Measurements from ENCODE around the gene F13A1.

- no peak for TF ChIP-seq ETS1 (CRISPR knock-in tag; IDR thresholded peaks at IDR 0.05)
- TF ChIP-seq CREB1 (IDR thresholded peaks at IDR 0.05), result no peak
- TF ChIP-seq CREB1 (CRISPR knock-in tag; IDR thresholded peaks at IDR 0.05), result no peak
- no peak for TF ChIP-seq PBX3 (CRISPR knock-in tag; IDR thresholded peaks at IDR 0.05; ENCODE audit: borderline replicate concordance)
- no peak for TF ChIP-seq PBX2 (CRISPR knock-in tag; IDR thresholded peaks at IDR 0.05)
- no peak for TF ChIP-seq EP300 (IDR thresholded peaks at IDR 0.05; ENCODE audit: low read depth in 2 of 2, low read length in 2 of 2)
- TF ChIP-seq EP300 (CRISPR knock-in tag; IDR thresholded peaks at IDR 0.05; ENCODE audit: borderline replicate concordance), result no peak
- TF ChIP-seq REST (IDR thresholded peaks at IDR 0.05; ENCODE audit: borderline replicate concordance in 1 of 2, low read depth in 1 of 2, low read length in 2 of 2), result no peak
- TF ChIP-seq CTCF (CRISPR knock-in tag; IDR thresholded peaks at IDR 0.05), result no peak
- no peak for TF ChIP-seq KDM5B (CRISPR knock-in tag; IDR thresholded peaks at IDR 0.05; ENCODE audit: borderline replicate concordance)
- TF ChIP-seq KDM4B (CRISPR knock-in tag; IDR thresholded peaks at IDR 0.05), result no peak
These were observed 63.6 kb downstream of the F13A1 start for GRCh38 chr6:6256886-6257285.

Data from HepG2 (cell line).